DOHH2 (cell line): ENCODE results near the gene C1D.

Experiments
- H3F3A ChIP-seq: fragments of 200-600 bp; sonication (generic), shearing (Covaris generic); 2 replicates; pipeline ENCODE4 v1.6.0; 2016; ENCODE audit warnings: antibody characterized with exemption, mild to moderate bottlenecking; ENCODE audit not compliant: control insufficient read depth, insufficient read depth
- H3K27ac ChIP-seq: fragments of 200-600 bp; sonication (generic); 2 replicates; pipeline ENCODE4 v1.5.1; 2014; ENCODE audit warnings: low read depth, mild to moderate bottlenecking, low read length, moderate library complexity
- H3K27me3 ChIP-seq: fragments of 200-600 bp; sonication (generic); 2 replicates; pipeline ENCODE4 v1.6.1; 2014; ENCODE audit warnings: mild to moderate bottlenecking, low read length, mixed read lengths; ENCODE audit not compliant: control insufficient read depth
- H3K36me3 ChIP-seq: fragments of 200-600 bp; sonication (generic); 2 replicates; pipeline ENCODE4 v1.6.1; 2014; ENCODE audit warnings: mild to moderate bottlenecking, low read length, moderate library complexity, mixed read lengths; ENCODE audit not compliant: control insufficient read depth
- H3K4me1 ChIP-seq: fragments of 200-600 bp; sonication (generic); 2 replicates; pipeline ENCODE4 v1.6.1; 2014; ENCODE audit warnings: mild to moderate bottlenecking, low read length, mixed read lengths; ENCODE audit not compliant: control insufficient read depth
- H3K4me2 ChIP-seq: fragments of 200-600 bp; sonication (generic); 2 replicates; pipeline ENCODE4 v1.6.0; 2014; ENCODE audit warnings: mild to moderate bottlenecking, low read length, moderate library complexity
- H3K4me3 ChIP-seq: fragments of 200-600 bp; sonication (generic); 2 replicates; pipeline ENCODE4 v1.5.1; 2014; ENCODE audit warnings: mild to moderate bottlenecking, low read length, mixed read lengths
- H3K79me2 ChIP-seq: fragments of 200-600 bp; sonication (generic); 2 replicates; pipeline ENCODE4 v1.6.1; 2014; ENCODE audit warnings: mild to moderate bottlenecking, low read length, mixed read lengths; ENCODE audit not compliant: control insufficient read depth
- H3K9me2 ChIP-seq: fragments of 200-600 bp; sonication (generic); replicated peaks from 2 replicates; pipeline ENCODE4 v1.6.1; 2014; ENCODE audit warnings: mild to moderate bottlenecking, low read length, mixed read lengths; ENCODE audit not compliant: control insufficient read depth
- H3K9me3 ChIP-seq: fragments of 200-600 bp; sonication (generic); 2 replicates; pipeline ENCODE4 v1.6.1; 2014; ENCODE audit warnings: antibody characterized with exemption, low read length, mixed read lengths; ENCODE audit not compliant: control insufficient read depth, insufficient read depth
- H4K20me1 ChIP-seq: fragments of 200-600 bp; sonication (generic); 2 replicates; pipeline ENCODE4 v1.6.0; 2014; ENCODE audit warnings: low read depth, mild to moderate bottlenecking, antibody characterized with exemption, low read length, moderate library complexity; ENCODE audit not compliant: control insufficient read depth, insufficient read depth
- EZH2phosphoT487 ChIP-seq: fragments of 200-600 bp; sonication (generic); IDR thresholded peaks from 2 replicates; pipeline ENCODE4 v1.6.1; 2017; ENCODE audit warnings: borderline replicate concordance, mild to moderate bottlenecking, antibody characterized with exemption, low read length, moderate library complexity, mixed read lengths
- TF ChIP-seq, protein P1 (sequence below): fragments of 200-600 bp; sonication (generic); IDR thresholded peaks from one replicate; pipeline ENCODE4 v1.5.1; 2014; ENCODE audit warnings: antibody characterized with exemption, mild to moderate bottlenecking, low read depth, low read length; ENCODE audit not compliant: poor library complexity, severe bottlenecking

Gene C1D

DNA sequence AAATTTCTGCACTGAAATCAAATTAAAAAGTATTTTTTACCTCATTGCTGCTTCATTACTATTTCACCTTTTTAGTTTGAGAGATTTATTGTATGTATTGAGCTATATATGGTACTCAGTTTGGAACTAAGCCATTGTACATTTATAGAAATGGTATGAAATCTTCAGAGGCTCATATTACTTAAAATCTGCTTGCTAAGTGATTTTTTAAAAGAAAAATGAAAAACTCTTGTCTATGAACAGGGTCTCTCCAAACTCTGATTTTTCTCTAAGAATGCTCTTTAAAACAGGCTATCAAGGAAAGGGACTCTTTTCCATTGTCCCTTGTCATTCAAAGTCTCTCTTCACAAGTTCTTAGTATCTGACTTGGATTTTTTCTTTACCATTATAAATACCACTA is 31.8 kb downstream of the C1D start:
- Histone ChIP-seq H3K4me2 (no peak overlapping the region), H3K4me1 (no peaks in the 10 kb centered on the region), H3K27me3 (0 out of 2 replicates have a peak, but pooled peaks cover 3% of the 10 kb centered on the region), H3K27ac (no peak overlapping the region), H3K36me3 (no peaks in the 10 kb centered on the region), H3K4me3 (no peak overlapping the region), H3K9me3 (no peaks in the 10 kb centered on the region), H4K20me1 (no peaks in the 10 kb centered on the region), H3F3A (no peaks in the 10 kb centered on the region), H3K79me2 (no peaks in the 10 kb centered on the region), H3K9me2 (no peaks in the 10 kb centered on the region)
- TF ChIP-seq EZH2phosphoT487 = no peak
- TF ChIP-seq, protein P1, sequence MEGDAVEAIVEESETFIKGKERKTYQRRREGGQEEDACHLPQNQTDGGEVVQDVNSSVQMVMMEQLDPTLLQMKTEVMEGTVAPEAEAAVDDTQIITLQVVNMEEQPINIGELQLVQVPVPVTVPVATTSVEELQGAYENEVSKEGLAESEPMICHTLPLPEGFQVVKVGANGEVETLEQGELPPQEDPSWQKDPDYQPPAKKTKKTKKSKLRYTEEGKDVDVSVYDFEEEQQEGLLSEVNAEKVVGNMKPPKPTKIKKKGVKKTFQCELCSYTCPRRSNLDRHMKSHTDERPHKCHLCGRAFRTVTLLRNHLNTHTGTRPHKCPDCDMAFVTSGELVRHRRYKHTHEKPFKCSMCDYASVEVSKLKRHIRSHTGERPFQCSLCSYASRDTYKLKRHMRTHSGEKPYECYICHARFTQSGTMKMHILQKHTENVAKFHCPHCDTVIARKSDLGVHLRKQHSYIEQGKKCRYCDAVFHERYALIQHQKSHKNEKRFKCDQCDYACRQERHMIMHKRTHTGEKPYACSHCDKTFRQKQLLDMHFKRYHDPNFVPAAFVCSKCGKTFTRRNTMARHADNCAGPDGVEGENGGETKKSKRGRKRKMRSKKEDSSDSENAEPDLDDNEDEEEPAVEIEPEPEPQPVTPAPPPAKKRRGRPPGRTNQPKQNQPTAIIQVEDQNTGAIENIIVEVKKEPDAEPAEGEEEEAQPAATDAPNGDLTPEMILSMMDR = no peak

DNA sequence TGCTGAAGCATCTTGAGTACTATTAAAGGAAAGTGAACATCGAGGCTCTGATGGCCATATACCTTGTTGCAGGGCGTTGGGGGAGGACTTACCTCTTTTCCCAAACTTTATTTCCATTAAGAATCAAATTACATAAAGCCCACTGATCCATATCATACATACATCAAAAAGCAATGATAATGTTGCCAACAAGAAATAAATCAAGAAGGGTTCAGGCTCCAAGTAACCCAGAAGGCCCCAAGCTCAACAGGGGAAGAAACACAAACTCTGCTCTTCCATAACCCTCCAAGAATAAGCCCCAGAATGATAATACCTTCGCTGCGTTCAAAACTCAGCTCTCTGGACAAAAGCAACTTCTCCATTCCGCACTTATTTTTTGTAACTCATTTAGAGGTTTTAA is 32.3 kb downstream of the C1D start:
- no peaks in the 10 kb centered on the region for H3K79me2 ChIP-seq
- no peak overlapping the region for H3K4me3 ChIP-seq
- H3K9me2 ChIP-seq = no peaks in the 10 kb centered on the region
- no peaks in the 10 kb centered on the region for H3F3A ChIP-seq
- H3K36me3 ChIP-seq = no peaks in the 10 kb centered on the region
- no peaks in the 10 kb centered on the region for H3K4me1 ChIP-seq
- H4K20me1 ChIP-seq = no peaks in the 10 kb centered on the region
- H3K4me2 ChIP-seq = no peak overlapping the region
- TF ChIP-seq, protein P1 = no peak
- TF ChIP-seq EZH2phosphoT487 = no peak
- 0 out of 2 replicates have a peak, but pooled peaks cover 3% of the 10 kb centered on the region for H3K27me3 ChIP-seq
- H3K9me3 ChIP-seq = no peaks in the 10 kb centered on the region
- H3K27ac ChIP-seq = no peak overlapping the region

DNA sequence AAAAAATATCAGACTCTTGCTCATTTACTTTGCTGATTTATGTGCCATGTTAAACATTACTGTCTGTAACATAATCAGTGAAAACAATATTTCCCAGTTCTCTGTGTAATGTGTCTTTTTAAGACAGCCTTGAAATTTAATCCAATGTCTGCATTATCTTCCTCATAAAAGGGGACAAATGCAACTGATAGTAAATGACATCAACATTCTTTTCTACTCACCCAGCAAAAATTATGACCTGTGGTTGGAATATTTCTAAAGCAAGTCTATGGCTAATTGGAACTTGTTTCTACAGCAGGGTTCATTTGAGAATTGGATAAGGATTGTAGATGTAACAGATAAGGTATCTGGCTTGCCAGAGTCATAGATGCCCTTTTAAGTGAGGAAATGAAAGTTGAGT is 34.8 kb downstream of the C1D start:
- Histone ChIP-seq H3K79me2 (no peaks in the 10 kb centered on the region), H4K20me1 (no peaks in the 10 kb centered on the region), H3K4me1 (no peaks in the 10 kb centered on the region), H3F3A (no peaks in the 10 kb centered on the region), H3K9me3 (no peaks in the 10 kb centered on the region), H3K36me3 (no peaks in the 10 kb centered on the region), H3K27me3 (0 out of 2 replicates have a peak, but pooled peaks cover 3% of the 10 kb centered on the region), H3K4me2 (no peak overlapping the region), H3K27ac (no peak overlapping the region), H3K4me3 (no peak overlapping the region), H3K9me2 (no peaks in the 10 kb centered on the region)
- no peak for TF ChIP-seq EZH2phosphoT487
- TF ChIP-seq, protein P1 = no peak
